C4-2B (cell line): ENCODE data around the gene RIBC1.

Source experiments
- ZFX ChIP-seq: fragments of 450-650 bp; IDR thresholded peaks from 2 replicates; pipeline ENCODE4 v1.6.1; 2017
- TF ChIP-seq, protein P1 (sequence below): fragments of 450-650 bp; conservative IDR thresholded peaks from 2 replicates; pipeline ENCODE4 v1.5.1; 2017; ENCODE audit warnings: mild to moderate bottlenecking

DNA sequence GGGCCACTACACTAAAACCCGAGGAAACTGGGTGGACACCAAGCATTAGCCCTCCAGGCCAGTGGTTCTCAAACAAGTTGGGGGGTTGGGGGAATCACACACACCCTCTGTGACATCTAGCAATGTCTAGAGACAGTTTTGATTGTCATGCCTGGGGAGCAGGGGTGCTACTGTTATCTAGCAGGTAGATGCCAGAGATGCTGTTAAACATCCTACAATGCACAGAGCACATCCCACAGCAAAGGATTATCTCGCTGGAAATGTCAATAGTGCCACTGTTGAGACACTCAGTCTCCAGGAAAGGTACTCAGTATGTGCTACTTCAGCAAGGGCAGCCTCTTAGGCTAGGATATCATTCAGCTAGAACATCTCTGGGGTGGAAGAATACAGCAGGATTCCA lies 1.5 kb upstream of the RIBC1 start:
- TF ChIP-seq, protein P1, sequence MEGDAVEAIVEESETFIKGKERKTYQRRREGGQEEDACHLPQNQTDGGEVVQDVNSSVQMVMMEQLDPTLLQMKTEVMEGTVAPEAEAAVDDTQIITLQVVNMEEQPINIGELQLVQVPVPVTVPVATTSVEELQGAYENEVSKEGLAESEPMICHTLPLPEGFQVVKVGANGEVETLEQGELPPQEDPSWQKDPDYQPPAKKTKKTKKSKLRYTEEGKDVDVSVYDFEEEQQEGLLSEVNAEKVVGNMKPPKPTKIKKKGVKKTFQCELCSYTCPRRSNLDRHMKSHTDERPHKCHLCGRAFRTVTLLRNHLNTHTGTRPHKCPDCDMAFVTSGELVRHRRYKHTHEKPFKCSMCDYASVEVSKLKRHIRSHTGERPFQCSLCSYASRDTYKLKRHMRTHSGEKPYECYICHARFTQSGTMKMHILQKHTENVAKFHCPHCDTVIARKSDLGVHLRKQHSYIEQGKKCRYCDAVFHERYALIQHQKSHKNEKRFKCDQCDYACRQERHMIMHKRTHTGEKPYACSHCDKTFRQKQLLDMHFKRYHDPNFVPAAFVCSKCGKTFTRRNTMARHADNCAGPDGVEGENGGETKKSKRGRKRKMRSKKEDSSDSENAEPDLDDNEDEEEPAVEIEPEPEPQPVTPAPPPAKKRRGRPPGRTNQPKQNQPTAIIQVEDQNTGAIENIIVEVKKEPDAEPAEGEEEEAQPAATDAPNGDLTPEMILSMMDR: no peak
- no peak for TF ChIP-seq ZFX
